ENCODE data around the gene KIAA0586.

Gene KIAA0586

GRCh38 chr14:58463147-58463546 lies 35.6 kb downstream of the KIAA0586 start:
- H3K4me3 ChIP-seq (ENCODE audit: low read length, poor library complexity, severe bottlenecking): no peak overlapping the region
- H3K4me1 ChIP-seq (ENCODE audit: insufficient read depth, low read length, poor library complexity, severe bottlenecking): no peaks in the 10 kb centered on the region
- no peaks in the 10 kb centered on the region for H3F3A ChIP-seq (ENCODE audit: low read depth)
- no peak overlapping the region for H2AFZ ChIP-seq (ENCODE audit: low read length)
- H3K27me3 ChIP-seq (ENCODE audit: insufficient read depth, low read length, poor library complexity, severe bottlenecking): no peaks in the 10 kb centered on the region
- no peaks in the 10 kb centered on the region for H3K9me2 ChIP-seq (replicated peaks; ENCODE audit: low read depth, low read length)
- H4K20me1 ChIP-seq (ENCODE audit: insufficient read depth, low read length, poor library complexity, severe bottlenecking): no peaks in the 10 kb centered on the region
- no peaks in the 10 kb centered on the region for H3K9me3 ChIP-seq (ENCODE audit: insufficient read depth, low read depth, low read length)
- no peak overlapping the region for H3K4me2 ChIP-seq (ENCODE audit: low read depth, low read length, poor library complexity, severe bottlenecking)
- TF ChIP-seq CTCF (conservative IDR thresholded peaks at IDR 0.05; ENCODE audit: low read length): no peak
- no peak for TF ChIP-seq EZH2phosphoT487 (IDR thresholded peaks at IDR 0.05; ENCODE audit: borderline replicate concordance)
- no peak overlapping the region for H3K9ac ChIP-seq (ENCODE audit: low read depth, low read length, poor library complexity, severe bottlenecking)
- peaks cover 76% of the 10 kb centered on the region; the same call in 1 of the 2 replicates for H3K36me3 ChIP-seq (ENCODE audit: insufficient read depth, low read length)
- H3K79me2 ChIP-seq (ENCODE audit: insufficient read depth, low read length): no peaks in the 10 kb centered on the region

- Histone ChIP-seq H3K9me2 (replicated peaks; ENCODE audit: low read depth, low read length) (no peaks in the 10 kb centered on the region), H3K9ac (ENCODE audit: low read depth, low read length, poor library complexity, severe bottlenecking) (no peak overlapping the region), H3K4me1 (ENCODE audit: insufficient read depth, low read length, poor library complexity, severe bottlenecking) (no peaks in the 10 kb centered on the region), H3K27me3 (ENCODE audit: insufficient read depth, low read length, poor library complexity, severe bottlenecking) (no peaks in the 10 kb centered on the region), H3K9me3 (ENCODE audit: insufficient read depth, low read depth, low read length) (no peaks in the 10 kb centered on the region), H3K79me2 (ENCODE audit: insufficient read depth, low read length) (no peaks in the 10 kb centered on the region), H3K4me3 (ENCODE audit: low read length, poor library complexity, severe bottlenecking) (no peak overlapping the region), H3K36me3 (ENCODE audit: insufficient read depth, low read length) (peaks cover 76% of the 10 kb centered on the region; the same call in 1 of the 2 replicates), H3F3A (ENCODE audit: low read depth) (no peaks in the 10 kb centered on the region), H2AFZ (ENCODE audit: low read length) (no peak overlapping the region), H4K20me1 (ENCODE audit: insufficient read depth, low read length, poor library complexity, severe bottlenecking) (no peaks in the 10 kb centered on the region), H3K4me2 (ENCODE audit: low read depth, low read length, poor library complexity, severe bottlenecking) (no peak overlapping the region)
- TF ChIP-seq EZH2phosphoT487 (IDR thresholded peaks at IDR 0.05; ENCODE audit: borderline replicate concordance) (no peak), CTCF (conservative IDR thresholded peaks at IDR 0.05; ENCODE audit: low read length) (no peak)
These were observed 37.1 kb downstream of the KIAA0586 start for GRCh38 chr14:58464652-58465051.

- Histone ChIP-seq H3K27me3 (ENCODE audit: insufficient read depth, low read length, poor library complexity, severe bottlenecking) (no peaks in the 10 kb centered on the region), H4K20me1 (ENCODE audit: insufficient read depth, low read length, poor library complexity, severe bottlenecking) (no peaks in the 10 kb centered on the region), H3K4me1 (ENCODE audit: insufficient read depth, low read length, poor library complexity, severe bottlenecking) (no peaks in the 10 kb centered on the region), H3K4me2 (ENCODE audit: low read depth, low read length, poor library complexity, severe bottlenecking) (no peak overlapping the region), H3K79me2 (ENCODE audit: insufficient read depth, low read length) (no peaks in the 10 kb centered on the region), H3K9me3 (ENCODE audit: insufficient read depth, low read depth, low read length) (no peaks in the 10 kb centered on the region), H3K9me2 (replicated peaks; ENCODE audit: low read depth, low read length) (no peaks in the 10 kb centered on the region), H3K36me3 (ENCODE audit: insufficient read depth, low read length) (peaks cover 69% of the 10 kb centered on the region; the same call in 1 of the 2 replicates), H3F3A (ENCODE audit: low read depth) (no peaks in the 10 kb centered on the region), H2AFZ (ENCODE audit: low read length) (no peak overlapping the region), H3K9ac (ENCODE audit: low read depth, low read length, poor library complexity, severe bottlenecking) (no peak overlapping the region), H3K4me3 (ENCODE audit: low read length, poor library complexity, severe bottlenecking) (no peak overlapping the region)
- TF ChIP-seq CTCF (conservative IDR thresholded peaks at IDR 0.05; ENCODE audit: low read length): no peak
- no peak for TF ChIP-seq EZH2phosphoT487 (IDR thresholded peaks at IDR 0.05; ENCODE audit: borderline replicate concordance)
These were observed 37.9 kb downstream of the KIAA0586 start for GRCh38 chr14:58465421-58465820.

All from Loucy (cell line).